HG03432 (cell line): ENCODE results near the gene MBIP.

Experiments used
- ATAC-seq: cut with Tn5 transposase; IDR thresholded peaks from one replicate; pipeline ENCODE4 v1.9.1; 2021; ENCODE audit warnings: mild to moderate bottlenecking, moderate library complexity; ENCODE audit not compliant: unreplicated experiment

Gene MBIP

GRCh38 chr14:36268121-36268520 lies 52.3 kb downstream of the MBIP start:
- ATAC-seq, result no peak

- ATAC-seq, result no peak
These were observed 55.8 kb downstream of the MBIP start for GRCh38 chr14:36264595-36264994.

- ATAC-seq, result no peak
These were observed 56.3 kb downstream of the MBIP start for GRCh38 chr14:36264107-36264506.

- ATAC-seq, result no peak
These were observed 59.3 kb downstream of the MBIP start for GRCh38 chr14:36260970-36261640.

GRCh38 chr14:36258241-36258640 lies 62.2 kb downstream of the MBIP start:
- ATAC-seq, result no peak

- ATAC-seq, result no peak
These were observed 64.2 kb downstream of the MBIP start for GRCh38 chr14:36256126-36256801.

- no peak for ATAC-seq
These were observed 66.3 kb downstream of the MBIP start for GRCh38 chr14:36254020-36254624.
